Purkinje cell (primary cell): ENCODE results near the gene C6orf136. TPM values are rescaled to one million over a fixed set of nuclear protein-coding genes. Genes with fewer than 3 reads are reported as not detected.

Source experiments
- polyA plus RNA-seq: library from polyadenylated mRNA; unstranded; fragments of >200 nt; fragmentation: Nextera tagmentation; gene quantifications from 2 replicates; pipeline ENCODE4 v1.2.1, GENCODE V29; 2014

C6orf136 gene
- 148 and 276 TPM in 2 replicates for polyA plus RNA-seq

GRCh38 chr6:30646450-30647241 is at the start of gene C6orf136:
TSS of gene C6orf136 (plus strand) at chr6:30647133. CDS start at chr6:30647232, 99 bp downstream.

GRCh38 chr6:30616811-30617564 is 29.9 kb upstream of the C6orf136 start, which contains the start of gene PPP1R10:
TSS of gene PPP1R10 (minus strand) at chr6:30617243. CDS start at chr6:30609944, 7,299 bp downstream.

GRCh38 chr6:30617565-30618269 is 29.2 kb upstream of the C6orf136 start, which contains the start of gene MRPS18B:
TSS of gene MRPS18B (plus strand) at chr6:30617840. CDS start at chr6:30617866, 26 bp downstream.

GRCh38 chr6:30626484-30627366 is 20.2 kb upstream of the C6orf136 start, which contains the start of gene ATAT1:
TSS of gene ATAT1 (plus strand) at chr6:30626874.

GRCh38 chr6:30672445-30673253 is 25.7 kb downstream of the C6orf136 start, which contains the start of gene DHX16:
TSS of gene DHX16 (minus strand) at chr6:30673006. CDS start at chr6:30672841, 165 bp downstream.

GRCh38 chr6:30686009-30686907 is 39.3 kb downstream of the C6orf136 start, which contains the start of gene PPP1R18:
TSS of gene PPP1R18 (minus strand) at chr6:30686645. CDS start at chr6:30686018, 627 bp downstream.

GRCh38 chr6:30690403-30691207 is 43.7 kb downstream of the C6orf136 start, which contains the start of gene NRM:
TSS of gene NRM (minus strand) at chr6:30690984. CDS start at chr6:30690974, 10 bp downstream.

Other genes starting within 250 kb of the C6orf136 start
- 1.2 and 1.7 TPM in 2 replicates for gene HLA-E, start 157.6 kb upstream of the C6orf136 start, polyA plus RNA-seq
- 7.4 and 8.5 TPM in 2 replicates for gene GNL1, start 90.6 kb upstream of the C6orf136 start, polyA plus RNA-seq
- 5.1 and 9.6 TPM in 2 replicates for gene PRR3, start 89.8 kb upstream of the C6orf136 start, polyA plus RNA-seq
- gene ABCF1, start 75.7 kb upstream of the C6orf136 start, polyA plus RNA-seq = 82.3 and 83.9 TPM in 2 replicates
- gene PPP1R10, start 29.9 kb upstream of the C6orf136 start, polyA plus RNA-seq = 28.5 and 31.5 TPM in 2 replicates
- 44.7 and 48.8 TPM in 2 replicates for gene MRPS18B, start 29.3 kb upstream of the C6orf136 start, polyA plus RNA-seq
- 18.2 and 19.7 TPM in 2 replicates for gene ATAT1, start 20.3 kb upstream of the C6orf136 start, polyA plus RNA-seq
- gene DHX16, start 25.9 kb downstream of the C6orf136 start, polyA plus RNA-seq = 6.8 and 13.8 TPM in 2 replicates
- gene PPP1R18, start 39.5 kb downstream of the C6orf136 start, polyA plus RNA-seq = 1.7 and 1.9 TPM in 2 replicates
- gene NRM, start 43.9 kb downstream of the C6orf136 start, polyA plus RNA-seq = 0.53 and 1.5 TPM in 2 replicates
- gene MDC1, start 70.1 kb downstream of the C6orf136 start, polyA plus RNA-seq = 1.9 and 5.6 TPM in 2 replicates
- gene TUBB, start 73.2 kb downstream of the C6orf136 start, polyA plus RNA-seq = 159 and 174 TPM in 2 replicates
- 34.3 and 35.3 TPM in 2 replicates for gene FLOT1, start 95.6 kb downstream of the C6orf136 start, polyA plus RNA-seq
- gene IER3, start 97.4 kb downstream of the C6orf136 start, polyA plus RNA-seq = 2.5 and 2.7 TPM in 2 replicates
- 1.7 and 2.1 TPM in 2 replicates for gene DDR1, start 237.4 kb downstream of the C6orf136 start, polyA plus RNA-seq